Stimulated activated CD8-positive, alpha-beta memory T cell treated with anti-CD3 and anti-CD28 coated beads, Interleukin-7, amount 100 ng/mL, for 1 hour (primary cell): ENCODE measurements around the gene MYB.
"Not testable (repeated sequence)": the region's sequence is repeated elsewhere in the genome, so short reads cannot be mapped to it uniquely, and the experiment has no call there.

Experiments used
- DNase-seq, 2 donors: peaks; one replicate each; pipeline ENCODE4 v3.0.0-alpha.2; 2020; ENCODE audit warnings: low read depth in 2 of 2

The MYB gene

GRCh38 chr6:135222623-135223022 is 41.5 kb downstream of the MYB start:
- no peak for DNase-seq

GRCh38 chr6:135224037-135224647 is 43.0 kb downstream of the MYB start:
- no peak for DNase-seq

- DNase-seq = no peak
These were observed 44.8 kb downstream of the MYB start for GRCh38 chr6:135225911-135226310.

- no peak for DNase-seq
These were observed 45.4 kb downstream of the MYB start for GRCh38 chr6:135226537-135226936.

GRCh38 chr6:135227349-135227748 is 46.2 kb downstream of the MYB start:
- DNase-seq = no peak

GRCh38 chr6:135227758-135228157 is 46.6 kb downstream of the MYB start:
- no peak for DNase-seq

GRCh38 chr6:135228486-135228885 is 47.4 kb downstream of the MYB start:
- no peak for DNase-seq

- DNase-seq = no peak
These were observed 48.9 kb downstream of the MYB start for GRCh38 chr6:135229996-135230395.

- no peak for DNase-seq
These were observed 49.8 kb downstream of the MYB start for GRCh38 chr6:135230711-135231468.

GRCh38 chr6:135231469-135231844 is 50.3 kb downstream of the MYB start:
- no peak for DNase-seq

GRCh38 chr6:135233686-135234491 is 52.8 kb downstream of the MYB start:
- no peak for DNase-seq

- no peak for DNase-seq
These were observed 53.3 kb downstream of the MYB start for GRCh38 chr6:135234492-135234780.

GRCh38 chr6:135235716-135236115 is 54.6 kb downstream of the MYB start:
- DNase-seq = no peak

- no peak for DNase-seq
These were observed 55.2 kb downstream of the MYB start for GRCh38 chr6:135236319-135236718.

- no peak for DNase-seq
These were observed 55.6 kb downstream of the MYB start for GRCh38 chr6:135236732-135237131.

GRCh38 chr6:135240711-135241110 is 59.6 kb downstream of the MYB start:
- DNase-seq = no peak

- no peak for DNase-seq
These were observed 63.0 kb downstream of the MYB start for GRCh38 chr6:135243871-135244796.

GRCh38 chr6:135244805-135245204 is 63.7 kb downstream of the MYB start:
- DNase-seq = no peak

- DNase-seq = not testable (repeated sequence)
These were observed 65.4 kb downstream of the MYB start for GRCh38 chr6:135246412-135247012.

GRCh38 chr6:135250234-135250633 is 69.1 kb downstream of the MYB start:
- no peak for DNase-seq

GRCh38 chr6:135250751-135251497 is 69.8 kb downstream of the MYB start:
- no peak for DNase-seq
